GM12892 (cell line): ENCODE data around the gene LMBR1L.

Experiments used
- POLR2A ChIP-seq: IDR thresholded peaks from 2 replicates; pipeline ENCODE4 v1.6.1; 2011; ENCODE audit warnings: low read depth, low read length, control low read depth
- TAF1 ChIP-seq: IDR thresholded peaks from 2 replicates; pipeline ENCODE4 v1.6.1; 2011; ENCODE audit warnings: low read depth, mild to moderate bottlenecking, control low read depth, low read length, borderline replicate concordance

GRCh38 chr12:49055092-49055491 is 55.6 kb downstream of the LMBR1L start:
- TF ChIP-seq POLR2A (no peak), TAF1 (no peak)
